Gastroesophageal sphincter (tissue), 3 donors: ENCODE measurements around the gene TEKTIP1.

ENCODE experiments used
- POLR2A ChIP-seq, 2 donors: fragments of 450-650 bp; IDR thresholded peaks; one replicate each; pipeline ENCODE4 v1.6.1; 2017; ENCODE audit warnings: antibody characterized with exemption in 2 of 2, mild to moderate bottlenecking in 2 of 2, moderate library complexity in 1 of 2
- TF ChIP-seq, protein P1 (sequence below), 4 experiments: fragments of 200-600 bp in 2 of 4; fragments of 450-650 bp in 2 of 4; sonication (generic) in 1 of 4; IDR thresholded peaks; one replicate each; pipeline ENCODE4 v1.5.1; 2017 to 2019; ENCODE audit warnings: antibody characterized with exemption in 4 of 4, mild to moderate bottlenecking in 2 of 4, moderate library complexity in 2 of 4

GRCh38 chr19:3573858-3574637 is 35.1 kb downstream of the TEKTIP1 start:
- TF ChIP-seq POLR2A (IDR thresholded peaks at IDR 0.05): no peak
- TF ChIP-seq, protein P1, sequence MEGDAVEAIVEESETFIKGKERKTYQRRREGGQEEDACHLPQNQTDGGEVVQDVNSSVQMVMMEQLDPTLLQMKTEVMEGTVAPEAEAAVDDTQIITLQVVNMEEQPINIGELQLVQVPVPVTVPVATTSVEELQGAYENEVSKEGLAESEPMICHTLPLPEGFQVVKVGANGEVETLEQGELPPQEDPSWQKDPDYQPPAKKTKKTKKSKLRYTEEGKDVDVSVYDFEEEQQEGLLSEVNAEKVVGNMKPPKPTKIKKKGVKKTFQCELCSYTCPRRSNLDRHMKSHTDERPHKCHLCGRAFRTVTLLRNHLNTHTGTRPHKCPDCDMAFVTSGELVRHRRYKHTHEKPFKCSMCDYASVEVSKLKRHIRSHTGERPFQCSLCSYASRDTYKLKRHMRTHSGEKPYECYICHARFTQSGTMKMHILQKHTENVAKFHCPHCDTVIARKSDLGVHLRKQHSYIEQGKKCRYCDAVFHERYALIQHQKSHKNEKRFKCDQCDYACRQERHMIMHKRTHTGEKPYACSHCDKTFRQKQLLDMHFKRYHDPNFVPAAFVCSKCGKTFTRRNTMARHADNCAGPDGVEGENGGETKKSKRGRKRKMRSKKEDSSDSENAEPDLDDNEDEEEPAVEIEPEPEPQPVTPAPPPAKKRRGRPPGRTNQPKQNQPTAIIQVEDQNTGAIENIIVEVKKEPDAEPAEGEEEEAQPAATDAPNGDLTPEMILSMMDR (IDR thresholded peaks at IDR 0.05): no peak
